ENCODE measurements around the gene MEGF8.

- TF ChIP-seq CTCF (IDR thresholded peaks at IDR 0.05): peak in 1 of 6 experiments; percentile 3
- no peak for TF ChIP-seq POLR2A (IDR thresholded peaks at IDR 0.05)
These were observed 11.3 kb upstream of the MEGF8 start for GRCh38 chr19:42313840-42314755.

Data from esophagus squamous epithelium (tissue), 4 donors.